GM12878 (cell line): Measurements from ENCODE around the gene XIRP1. TPM values are rescaled to one million over a fixed set of nuclear protein-coding genes. Genes with fewer than 3 reads are reported as not detected.

ENCODE experiments used
- ATAC-seq: fragments of 200-7000 bp; cut with Tn5 transposase; 3 replicates; pipeline ENCODE4 v1.9.1; 2020; ENCODE audit warnings: mild to moderate bottlenecking, moderate library complexity
- BruUV-seq: library from RNA; stranded (reverse); fragments of 400-500 nt; replicated peaks from 2 replicates; lab custom pipeline; 2021; lab: Mats Ljungman, UMichigan
- CTCF ChIA-PET: fragments of 300-600 bp; sonication (Branson Sonifier 250); formaldehyde crosslinking; extraction: SDS; loops from one replicate; lab custom pipeline; 2021; ENCODE audit warnings: inconsistent platforms; lab: Yijun Ruan, JAX
- POLR2A ChIA-PET: fragments of 350-600 bp; formaldehyde crosslinking; extraction: SDS; loops from one replicate; lab custom pipeline; 2021; ENCODE audit warnings: inconsistent platforms; lab: Charles Lee
- RAD21 ChIA-PET: fragments of 300-600 bp; sonication (Branson Sonifier 250); formaldehyde crosslinking; loops from one replicate; lab custom pipeline; 2023; ENCODE audit warnings: antibody characterized with exemption; ENCODE audit not compliant: unreplicated experiment; lab: Charles Lee
- SMC1A ChIA-PET: fragments of 300-600 bp; sonication (Branson Sonifier 250); formaldehyde crosslinking; loops from one replicate; lab custom pipeline; 2023; ENCODE audit not compliant: unreplicated experiment, uncharacterized antibody; lab: Charles Lee
- DNase-seq: peaks from one replicate; pipeline ENCODE4 v3.0.0-alpha.2; 2011; ENCODE audit warnings: low read depth, low spot score
- FAIRE-seq: peaks from 3 replicates; lab custom pipeline; 2011; peaks lifted over from hg19 to GRCh38; lab: Jason Lieb, UNC
- H2AFZ ChIP-seq: 2 replicates; pipeline ENCODE4 v1.6.0; 2011; ENCODE audit warnings: low read depth, low read length, control low read depth; ENCODE audit not compliant: control insufficient read depth
- H3K27ac ChIP-seq: 2 replicates; pipeline ENCODE4 v1.5.1; 2011; ENCODE audit warnings: control low read depth; ENCODE audit not compliant: control insufficient read depth, insufficient read depth
- H3K27me3 ChIP-seq, 2 experiments: replicated peaks in 1 of 2; 2 replicates each; pipeline versions ENCODE4 v1.6.0 to v1.6.1; 2011; ENCODE audit warnings: low read length in 1 of 2; ENCODE audit not compliant: control insufficient read depth in 2 of 2, insufficient read depth in 2 of 2
- H3K36me3 ChIP-seq, 2 experiments: 2 replicates each; pipeline ENCODE4 v1.5.1; 2011; ENCODE audit warnings: low read length in 1 of 2; ENCODE audit not compliant: control insufficient read depth in 2 of 2, insufficient read depth in 2 of 2
- H3K4me1 ChIP-seq: 2 replicates; pipeline ENCODE4 v1.6.1; 2011; ENCODE audit warnings: mild to moderate bottlenecking, low read length, moderate library complexity, mixed read lengths; ENCODE audit not compliant: control insufficient read depth, insufficient read depth
- H3K4me2 ChIP-seq: 2 replicates; pipeline ENCODE4 v1.6.0; 2011; ENCODE audit warnings: control low read depth; ENCODE audit not compliant: control insufficient read depth, insufficient read depth
- H3K4me3 ChIP-seq: fragments of 200-600 bp; sonication (generic); 2 replicates; pipeline ENCODE4 v1.5.1; 2016
- H3K79me2 ChIP-seq: 2 replicates; pipeline ENCODE4 v1.6.0; 2011; ENCODE audit warnings: low read length; ENCODE audit not compliant: control insufficient read depth, insufficient read depth
- H3K9ac ChIP-seq: 2 replicates; pipeline ENCODE4 v1.8.0; 2011; ENCODE audit warnings: low read length, control low read depth, mixed read lengths; ENCODE audit not compliant: control insufficient read depth, insufficient read depth
- H3K9me3 ChIP-seq: replicated peaks from 3 replicates; pipeline ENCODE4 v1.5.1; 2011; ENCODE audit warnings: mild to moderate bottlenecking, low read length; ENCODE audit not compliant: control insufficient read depth, insufficient read depth
- H4K20me1 ChIP-seq: 2 replicates; pipeline ENCODE4 v1.6.0; 2011; ENCODE audit not compliant: control insufficient read depth, insufficient read depth
- ATF3 ChIP-seq: IDR thresholded peaks from 2 replicates; pipeline ENCODE4 v1.6.1; 2011; ENCODE audit warnings: low read depth, mild to moderate bottlenecking, low read length, moderate library complexity, borderline replicate concordance; ENCODE audit errors: extremely low read depth
- CBFB ChIP-seq: IDR thresholded peaks from 2 replicates; pipeline ENCODE4 v1.6.1; 2016; ENCODE audit warnings: antibody characterized with exemption, low read depth
- CUX1 ChIP-seq: IDR thresholded peaks from 2 replicates; pipeline ENCODE4 v1.6.1; 2012; ENCODE audit warnings: improper control_type of control experiment, low read depth, low read length; ENCODE audit not compliant: insufficient replicate concordance
- KAT2A ChIP-seq: conservative IDR thresholded peaks from 2 replicates; pipeline ENCODE4 v1.6.1; 2011; ENCODE audit warnings: low read depth, low read length; ENCODE audit not compliant: control insufficient read depth
- NKRF ChIP-seq: fragments of 450-650 bp; conservative IDR thresholded peaks from 2 replicates; pipeline ENCODE4 v1.6.1; 2017; ENCODE audit warnings: mild to moderate bottlenecking, moderate library complexity
- PAX5 ChIP-seq: IDR thresholded peaks from 2 replicates; pipeline ENCODE4 v1.6.1; 2011; ENCODE audit warnings: low read depth, low read length, borderline replicate concordance
- POLR2A ChIP-seq: IDR thresholded peaks from 2 replicates; pipeline ENCODE4 v1.6.1; 2011; ENCODE audit warnings: low read depth, mild to moderate bottlenecking, low read length
- RAD21 ChIP-seq: IDR thresholded peaks from 2 replicates; pipeline ENCODE4 v1.6.1; 2011; ENCODE audit warnings: mild to moderate bottlenecking, low read depth, low read length, moderate library complexity; ENCODE audit not compliant: insufficient read depth
- REST ChIP-seq: IDR thresholded peaks from 2 replicates; pipeline ENCODE4 v1.6.1; 2012; ENCODE audit warnings: mild to moderate bottlenecking, low read depth, low read length
- SMAD5 ChIP-seq: IDR thresholded peaks from 2 replicates; pipeline ENCODE4 v1.6.1; 2016; ENCODE audit warnings: antibody characterized with exemption, low read depth
- SMARCA5 ChIP-seq: fragments of 450-650 bp; IDR thresholded peaks from 2 replicates; pipeline ENCODE4 v1.6.1; 2017; ENCODE audit warnings: mild to moderate bottlenecking
- SPI1 ChIP-seq: IDR thresholded peaks from 2 replicates; pipeline ENCODE4 v1.6.1; 2011; ENCODE audit warnings: low read depth, mild to moderate bottlenecking, low read length, moderate library complexity, borderline replicate concordance; ENCODE audit not compliant: insufficient read depth
- ZBED1 ChIP-seq: IDR thresholded peaks from 2 replicates; pipeline ENCODE4 v1.6.1; 2016; ENCODE audit warnings: borderline replicate concordance
- WGBS: methylation state at CpG from one replicate; pipeline ENCODE4 v1.1.6; 2016; ENCODE audit warnings: low lambda C conversion rate; ENCODE audit not compliant: insufficient replicate concordance, insufficient coverage; ENCODE audit errors: missing lambda C conversion rate; 5-methylcytosine and 5-hydroxymethylcytosine counted together
- in situ Hi-C: fragments of 300-500 bp; cut with MboI; formaldehyde crosslinking; loops from 9 replicates; pipeline ENCODE4 v1.14.3; 2018; ENCODE audit warnings: mixed read lengths
- intact Hi-C: fragments of 100-400 bp; cut with micrococcal nuclease; formaldehyde crosslinking; loops from one replicate; pipeline ENCODE4 v1.14.2; 2022; ENCODE audit not compliant: unreplicated experiment
- polyA plus RNA-seq, 11 experiments: library from polyadenylated mRNA; depleted of rRNA in 4 of 11; unstranded in 6 of 11; stranded (reverse) in 5 of 11; fragments of >200 nt; fragmentation: Nextera tagmentation in 4 of 11; fragmentation: Illumina TruSeq in 1 of 11; extraction: Ambion mirVana in 4 of 11; extraction: Trizol in 1 of 11; gene quantifications; 1 replicate in 1 of 11; 2 replicates in 10 of 11; pipeline versions ENCODE4 v1.2.1 to v1.2.3, GENCODE V29; 2011 to 2016; ENCODE audit warnings: inconsistent platforms in 2 of 11, missing spikeins in 2 of 11, low read depth in 1 of 11
- total RNA-seq, 4 experiments: library from RNA; depleted of rRNA in 3 of 4; stranded (reverse); fragments of >200 nt in 3 of 4; fragmentation: Illumina TruSeq in 1 of 4; extraction: Trizol in 1 of 4; gene quantifications; 2 replicates each; pipeline versions ENCODE4 v1.2.1 to v1.2.3, GENCODE V29; 2013 to 2021

XIRP1 gene
- total and polyA plus RNA-seq, 10 of the 15 experiments (the other 5 are each of a cell fraction or from before 2014, with no cell fraction given), result 0.03 to 0.38 (median 0.08) TPM; not detected in 1

DNA sequence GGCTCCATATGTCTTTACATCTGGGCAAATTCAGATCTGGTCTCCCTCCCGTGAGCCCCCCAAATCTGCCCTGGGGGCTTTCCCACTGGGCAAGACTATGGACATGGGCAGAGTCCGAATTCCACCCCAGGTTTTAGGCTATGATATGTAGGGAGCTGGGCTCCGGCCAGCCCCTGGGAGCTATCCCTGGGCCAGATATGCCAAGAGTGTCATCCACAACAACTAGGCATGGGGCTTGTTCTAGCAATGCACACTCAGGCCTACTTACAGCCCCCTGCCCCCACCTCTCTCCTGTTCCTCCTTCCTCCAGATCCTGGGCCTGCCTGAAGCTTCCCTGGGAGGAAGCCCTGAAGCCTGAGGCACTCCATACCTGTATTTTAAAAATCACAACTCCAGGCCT lies 622 bp downstream of the XIRP1 start:
- H3K27ac ChIP-seq, result no peak overlapping the region
- no peak overlapping the region for H3K4me3 ChIP-seq
- no peaks in the 10 kb centered on the region for H4K20me1 ChIP-seq
- no peaks in the 10 kb centered on the region for H3K79me2 ChIP-seq
- RAD21 ChIA-PET, result interaction anchor here (0.7 to 16.9 kb wide), 10 partner anchors 16 to 186 kb away, joined by 3 to 456 read pairs (median 6); partner anchors contain the start of gene CX3CR1
- H3K4me1 ChIP-seq, result peaks cover 3% of the 10 kb centered on the region
- H3K9me3 ChIP-seq, result no peaks in the 10 kb centered on the region
- CTCF ChIA-PET, result interaction anchor here (1.0 to 15.9 kb wide), 18 partner anchors 12 to 186 kb away, joined by 3 to 756 read pairs (median 8); partner anchors contain the start of gene CX3CR1
- FAIRE-seq, result no peak
- no peak overlapping the region for H3K4me2 ChIP-seq
- WGBS, result 66% methylated on average over 3 of the region's 3 CpGs
- H3K27me3 ChIP-seq, result 0 out of 4 replicates have a peak, but pooled peaks cover 0 to 1% of the 10 kb centered on the region in 2 experiments
- ATAC-seq, result no peak
- intact Hi-C loops (loop anchor here (2.0 kb wide), 1 partner anchor 17 kb away; no protein-coding TSS in a partner anchor), in situ Hi-C loops (no loop called here)
- BruUV-seq, result no TSS peak
- no peak overlapping the region for H2AFZ ChIP-seq
- SMC1A ChIA-PET, result interaction anchor here (0.5 to 25.3 kb wide), 9 partner anchors 12 to 213 kb away, joined by 3 to 648 read pairs (median 5); partner anchors contain the start of gene CX3CR1
- no peak for DNase-seq
- no peak overlapping the region for H3K9ac ChIP-seq
- H3K36me3 ChIP-seq, result no peaks in the 10 kb centered on the region
- POLR2A ChIA-PET, result interaction anchor here (0.9 to 3.2 kb wide), 6 partner anchors 13 to 101 kb away, joined by 3 to 18 read pairs (median 4); no protein-coding TSS in a partner anchor
- no peak for TF ChIP-seq POLR2A
- TF ChIP-seq SMARCA5, result no peak
- no peak for TF ChIP-seq KAT2A
- TF ChIP-seq ATF3, result no peak
- no peak for TF ChIP-seq REST
- TF ChIP-seq CUX1, result no peak
- TF ChIP-seq RAD21, result no peak
- no peak for TF ChIP-seq SPI1
- no peak for TF ChIP-seq SMAD5
- no peak for TF ChIP-seq ZBED1
- TF ChIP-seq PAX5, result no peak
- TF ChIP-seq NKRF, result no peak
- TF ChIP-seq CBFB, result no peak
- TF ChIP-seq, all 136 proteins: peak for 0
